Tibial nerve (tissue), 4 donors: ENCODE measurements around the gene CALD1. TPM values are rescaled to one million over a fixed set of nuclear protein-coding genes. Genes with fewer than 3 reads are reported as not detected.

Source experiments
- DNase-seq, 2 donors: peaks; one replicate each; pipeline ENCODE4 v3.0.0-alpha.2; 2019; ENCODE audit warnings: low spot score in 2 of 2
- H3K27ac ChIP-seq, 4 donors: fragments of 200-600 bp; sonication (generic) in 3 of 4; one replicate each; pipeline ENCODE4 v1.5.1; 2017 to 2019; ENCODE audit warnings: mild to moderate bottlenecking in 1 of 4
- H3K27me3 ChIP-seq, 2 donors: fragments of 200-600 bp; sonication (generic) in 1 of 2; one replicate each; pipeline versions ENCODE4 v1.5.1 to v1.6.0; 2017 to 2019
- H3K36me3 ChIP-seq, 3 donors: fragments of 200-600 bp; sonication (generic); one replicate each; pipeline ENCODE4 v1.5.1; 2018 to 2019
- H3K4me1 ChIP-seq, 4 donors: fragments of 200-600 bp; sonication (generic) in 3 of 4; one replicate each; pipeline ENCODE4 v1.5.1; 2017 to 2019
- H3K4me3 ChIP-seq, 4 donors: fragments of 200-600 bp; sonication (generic) in 3 of 4; one replicate each; pipeline ENCODE4 v1.5.1; 2017 to 2019; ENCODE audit warnings: mild to moderate bottlenecking in 1 of 4, moderate library complexity in 1 of 4
- H3K9me3 ChIP-seq, 4 donors: fragments of 200-600 bp; sonication (generic) in 3 of 4; one replicate each; pipeline ENCODE4 v1.5.1; 2017 to 2019
- CTCF ChIP-seq, 5 experiments: fragments of 200-600 bp in 3 of 5; fragments of 450-650 bp in 2 of 5; sonication (generic) in 3 of 5; IDR thresholded peaks; one replicate each; pipeline ENCODE4 v1.5.1; 2016 to 2019; ENCODE audit warnings: antibody characterized with exemption in 5 of 5, mild to moderate bottlenecking in 3 of 5, moderate library complexity in 2 of 5
- EP300 ChIP-seq, 2 donors: sonication (generic); formaldehyde crosslinking; IDR thresholded peaks; one replicate each; pipeline ENCODE4 v1.6.1; 2017; ENCODE audit warnings: antibody characterized with exemption in 2 of 2, mild to moderate bottlenecking in 1 of 2
- POLR2A ChIP-seq, 2 donors: fragments of 450-650 bp; IDR thresholded peaks; one replicate each; pipeline ENCODE4 v1.6.1; 2017; ENCODE audit warnings: antibody characterized with exemption in 2 of 2, mild to moderate bottlenecking in 2 of 2, moderate library complexity in 2 of 2
- WGBS, 2 donors: methylation state at CpG; one replicate each; pipeline ENCODE4 v1.1.5; 2018; 5-methylcytosine and 5-hydroxymethylcytosine counted together
- total RNA-seq, 4 donors: library from RNA; depleted of rRNA; stranded (reverse); fragments of >200 nt; gene quantifications; one replicate each; pipeline ENCODE4 v1.1.0, GENCODE V29; 2016

Gene CALD1
- total RNA-seq, 4 donors from 2014 or later, result 320 to 870 (median 433) TPM

GRCh38 chr7:134854816-134855215 lies 75.4 kb downstream of the CALD1 start:
- TF ChIP-seq POLR2A (IDR thresholded peaks at IDR 0.05) (no peak), EP300 (IDR thresholded peaks at IDR 0.05) (no peak), CTCF (IDR thresholded peaks at IDR 0.05) (no peak)
- Histone ChIP-seq H3K9me3 (no peaks in the 10 kb centered on the region), H3K27me3 (no peaks in the 10 kb centered on the region), H3K36me3 (no peaks in the 10 kb centered on the region), H3K4me3 (no peak overlapping the region), H3K4me1 (peaks cover 0 to 60% (median 7%) of the 10 kb centered on the region in 4 donors), H3K27ac (peak overlapping the region in 3 of 4 donors; percentile 4 to 26 (median 19))
- no peak for DNase-seq
- 40 to 41% methylated on average over 3 of the region's 3 CpGs for WGBS, 2 donors

- Histone ChIP-seq H3K9me3 (no peaks in the 10 kb centered on the region), H3K27ac (peak overlapping the region in 3 of 4 donors; percentile 55 to 82 (median 69)), H3K4me1 (peaks cover 0 to 60% (median 7%) of the 10 kb centered on the region in 4 donors), H3K27me3 (no peaks in the 10 kb centered on the region), H3K36me3 (no peaks in the 10 kb centered on the region), H3K4me3 (no peak overlapping the region)
- 8 to 14% methylated on average over 1 of the region's 1 CpG for WGBS, 2 donors
- no peak for DNase-seq
- TF ChIP-seq POLR2A (IDR thresholded peaks at IDR 0.05), result no peak
- TF ChIP-seq CTCF (IDR thresholded peaks at IDR 0.05), result no peak
- no peak for TF ChIP-seq EP300 (IDR thresholded peaks at IDR 0.05)
Observed at GRCh38 chr7:134855442-134855841, 76.0 kb downstream of the CALD1 start.

GRCh38 chr7:134856091-134856490 lies 76.7 kb downstream of the CALD1 start:
- no peaks in the 10 kb centered on the region for H3K27me3 ChIP-seq
- H3K4me1 ChIP-seq, result peaks cover 0 to 60% (median 7%) of the 10 kb centered on the region in 4 donors
- TF ChIP-seq POLR2A (IDR thresholded peaks at IDR 0.05) (no peak), EP300 (IDR thresholded peaks at IDR 0.05) (no peak), CTCF (IDR thresholded peaks at IDR 0.05) (no peak)
- DNase-seq, result no peak
- H3K9me3 ChIP-seq, result no peaks in the 10 kb centered on the region
- H3K27ac ChIP-seq, result peak overlapping the region in 3 of 4 donors; percentile 55 to 82 (median 69)
- H3K36me3 ChIP-seq, result no peaks in the 10 kb centered on the region
- H3K4me3 ChIP-seq, result no peak overlapping the region
- 30 to 44% methylated on average over 7 of the region's 7 CpGs for WGBS, 2 donors

GRCh38 chr7:134856691-134857090 lies 77.3 kb downstream of the CALD1 start:
- H3K4me1 ChIP-seq, result peaks cover 0 to 59% (median 7%) of the 10 kb centered on the region in 4 donors
- 44 to 50% methylated on average over 4 of the region's 4 CpGs for WGBS, 2 donors
- no peaks in the 10 kb centered on the region for H3K9me3 ChIP-seq
- peak overlapping the region in 2 of 4 donors; percentile 69 to 82 for H3K27ac ChIP-seq
- no peak for TF ChIP-seq POLR2A (IDR thresholded peaks at IDR 0.05)
- TF ChIP-seq CTCF (IDR thresholded peaks at IDR 0.05), result no peak
- TF ChIP-seq EP300 (IDR thresholded peaks at IDR 0.05), result no peak
- H3K27me3 ChIP-seq, result no peaks in the 10 kb centered on the region
- H3K4me3 ChIP-seq, result no peak overlapping the region
- no peaks in the 10 kb centered on the region for H3K36me3 ChIP-seq
- DNase-seq, result no peak

- no peak overlapping the region for H3K4me3 ChIP-seq
- peak overlapping the region in 1 of 4 donors; percentile 38 for H3K27ac ChIP-seq
- no peaks in the 10 kb centered on the region for H3K36me3 ChIP-seq
- H3K9me3 ChIP-seq, result no peaks in the 10 kb centered on the region
- no peak for TF ChIP-seq EP300 (IDR thresholded peaks at IDR 0.05)
- no peak for TF ChIP-seq CTCF (IDR thresholded peaks at IDR 0.05)
- no peak for TF ChIP-seq POLR2A (IDR thresholded peaks at IDR 0.05)
- H3K27me3 ChIP-seq, result no peaks in the 10 kb centered on the region
- no peak for DNase-seq
- H3K4me1 ChIP-seq, result peaks cover 0 to 46% (median 4%) of the 10 kb centered on the region in 4 donors
Observed at GRCh38 chr7:134857958-134858357, 78.5 kb downstream of the CALD1 start.
